Colonic mucosa (tissue), 4 donors: ENCODE measurements around the gene IFI16. TPM values are rescaled to one million over a fixed set of nuclear protein-coding genes. Genes with fewer than 3 reads are reported as not detected.

Experiments used
- DNase-seq: peaks from one replicate; pipeline ENCODE4 v3.0.0-alpha.2; 2020
- H3K27ac ChIP-seq: fragments of 200-600 bp; one replicate; pipeline ENCODE4 v1.8.0; 2021
- H3K27me3 ChIP-seq: fragments of 200-600 bp; one replicate; pipeline ENCODE4 v1.8.0; 2021
- H3K36me3 ChIP-seq: fragments of 200-600 bp; one replicate; pipeline ENCODE4 v1.8.0; 2021
- H3K4me1 ChIP-seq: fragments of 200-600 bp; one replicate; pipeline ENCODE4 v1.8.0; 2021; ENCODE audit warnings: mild to moderate bottlenecking
- H3K4me3 ChIP-seq: fragments of 200-600 bp; one replicate; pipeline ENCODE4 v1.8.0; 2021
- H3K9ac ChIP-seq, 2 donors: one replicate each; pipeline ENCODE4 v1.7.0; 2013; ENCODE audit warnings: control low read depth in 2 of 2, low read depth in 2 of 2, low read length in 2 of 2
- H3K9me3 ChIP-seq: fragments of 200-600 bp; one replicate; pipeline ENCODE4 v1.8.0; 2021
- intact Hi-C: fragments of 100-400 bp; cut with DNase I; formaldehyde crosslinking; loops from one replicate; pipeline ENCODE4 v1.14.1; 2022
- total RNA-seq, 2 donors: library from RNA; stranded (reverse); fragmentation: NEBNext Ultra II Directional in 1 of 2; extraction: Animal tissue kit (Norgen Biotek cat#: 25700) in 1 of 2; gene quantifications; one replicate each; pipeline ENCODE4 v1.2.1, GENCODE V29; 2021
- TF ChIP-seq, protein P1 (sequence below): fragments of 200-600 bp; IDR thresholded peaks from one replicate; pipeline ENCODE4 v1.8.0; 2022; ENCODE audit warnings: antibody characterized with exemption, mild to moderate bottlenecking
- donor health status: healthy.
- donor health status: DM: no; HTN: no; CAD: no.
- donor health status: DM: no; HTN: no; CAD: no.

Gene IFI16
- total RNA-seq, 2 donors from 2014 or later, result 15.1 to 36.0 TPM

DNA sequence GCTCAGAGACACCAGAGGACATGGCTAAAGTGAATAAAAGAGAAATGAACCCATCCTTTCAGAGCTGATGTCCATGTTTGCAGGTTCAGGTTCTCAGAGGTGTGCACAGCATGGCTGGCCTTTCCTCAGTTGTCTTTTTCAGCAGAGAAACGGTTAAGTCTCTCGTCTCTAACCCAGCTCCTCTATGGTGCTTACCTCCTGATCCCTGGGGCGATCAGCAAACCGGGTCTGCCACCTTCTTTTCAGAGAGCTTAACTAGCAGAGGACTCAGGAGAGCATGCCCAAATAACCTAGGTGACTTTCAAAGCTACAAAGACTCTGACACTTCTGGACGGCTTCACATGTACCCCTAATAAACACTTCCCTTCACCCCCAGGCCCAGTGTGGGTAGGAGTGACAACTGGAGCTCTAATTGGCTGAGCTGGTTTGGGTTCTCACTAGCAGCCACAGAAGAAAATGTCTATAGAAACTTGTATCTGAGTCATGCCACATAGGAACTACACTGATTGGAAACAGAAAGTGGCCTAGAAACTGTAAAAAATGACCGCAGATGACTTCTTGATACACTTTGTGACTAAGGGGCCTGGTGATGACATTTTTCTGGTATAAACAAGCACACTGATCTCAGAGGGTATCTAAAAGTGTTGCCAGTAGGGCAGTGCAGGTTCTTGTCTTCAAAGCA is 66.9 kb downstream of the IFI16 start, which contains the start of gene AIM2:
Gene AIM2 (minus strand): TSS at position 329 of the 682 bp plus-strand sequence. CDS start 3,267 bp downstream, outside the sequence.
- TF ChIP-seq, protein P1, sequence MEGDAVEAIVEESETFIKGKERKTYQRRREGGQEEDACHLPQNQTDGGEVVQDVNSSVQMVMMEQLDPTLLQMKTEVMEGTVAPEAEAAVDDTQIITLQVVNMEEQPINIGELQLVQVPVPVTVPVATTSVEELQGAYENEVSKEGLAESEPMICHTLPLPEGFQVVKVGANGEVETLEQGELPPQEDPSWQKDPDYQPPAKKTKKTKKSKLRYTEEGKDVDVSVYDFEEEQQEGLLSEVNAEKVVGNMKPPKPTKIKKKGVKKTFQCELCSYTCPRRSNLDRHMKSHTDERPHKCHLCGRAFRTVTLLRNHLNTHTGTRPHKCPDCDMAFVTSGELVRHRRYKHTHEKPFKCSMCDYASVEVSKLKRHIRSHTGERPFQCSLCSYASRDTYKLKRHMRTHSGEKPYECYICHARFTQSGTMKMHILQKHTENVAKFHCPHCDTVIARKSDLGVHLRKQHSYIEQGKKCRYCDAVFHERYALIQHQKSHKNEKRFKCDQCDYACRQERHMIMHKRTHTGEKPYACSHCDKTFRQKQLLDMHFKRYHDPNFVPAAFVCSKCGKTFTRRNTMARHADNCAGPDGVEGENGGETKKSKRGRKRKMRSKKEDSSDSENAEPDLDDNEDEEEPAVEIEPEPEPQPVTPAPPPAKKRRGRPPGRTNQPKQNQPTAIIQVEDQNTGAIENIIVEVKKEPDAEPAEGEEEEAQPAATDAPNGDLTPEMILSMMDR, result no peak
- Histone ChIP-seq H3K27ac (peak within 1 kb of the TSS; percentile 39), H3K9me3 (no peaks in the 10 kb centered on the region), H3K27me3 (no peaks in the 10 kb centered on the region), H3K36me3 (no peaks in the 10 kb centered on the region), H3K9ac (peak within 1 kb of the TSS in 1 of 2 donors; percentile 29), H3K4me3 (no peak within 1 kb of the TSS), H3K4me1 (no peaks in the 10 kb centered on the region)
- intact Hi-C loops, result no loop called here
- no peak for DNase-seq

DNA sequence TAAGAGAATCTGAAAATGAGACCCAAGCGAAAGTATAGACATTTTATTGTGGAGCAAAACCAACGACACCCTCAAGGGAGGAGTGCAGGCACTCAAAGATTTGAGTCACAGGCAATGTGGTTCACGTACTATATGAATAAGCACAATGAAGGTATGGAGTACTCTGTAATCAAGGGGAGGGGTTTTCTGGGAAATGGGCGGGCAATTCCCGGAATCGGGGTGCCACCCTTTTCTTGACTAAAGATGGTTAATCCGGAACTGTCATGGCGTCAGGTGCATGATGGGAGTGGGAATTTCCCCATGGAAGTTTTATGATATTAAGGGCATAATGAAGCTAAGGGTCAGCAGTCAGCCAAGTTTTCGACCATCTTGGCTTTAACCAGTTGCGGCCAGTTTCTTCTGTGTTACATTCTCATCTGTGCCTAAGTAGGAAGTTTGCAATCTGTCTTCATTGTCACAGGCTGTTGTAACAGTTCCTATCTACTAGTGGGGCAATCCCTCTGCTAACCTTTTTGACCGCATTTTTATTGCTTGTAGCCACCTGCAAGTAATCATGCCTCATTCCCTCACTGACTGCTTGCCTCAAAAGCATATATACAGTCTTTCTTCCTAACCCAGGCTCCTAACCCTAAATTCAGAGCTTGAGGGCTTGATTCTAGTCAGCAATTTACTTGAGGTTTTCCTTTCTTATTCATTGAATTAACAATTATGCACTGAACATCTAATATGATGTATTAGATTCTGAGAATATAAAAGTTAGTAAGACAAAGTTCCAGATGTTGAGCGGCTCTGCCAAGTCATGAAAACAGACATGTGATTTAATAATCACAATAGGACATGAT is 67.6 kb downstream of the IFI16 start:
- no peaks in the 10 kb centered on the region for H3K9me3 ChIP-seq
- H3K4me3 ChIP-seq, result no peak overlapping the region
- no peaks in the 10 kb centered on the region for H3K36me3 ChIP-seq
- intact Hi-C loops, result no loop called here
- TF ChIP-seq, protein P1, result no peak
- peak; percentile 58 for DNase-seq
- peak overlapping the region; percentile 39 for H3K27ac ChIP-seq
- H3K27me3 ChIP-seq, result no peaks in the 10 kb centered on the region
- H3K9ac ChIP-seq, result no peak overlapping the region
- H3K4me1 ChIP-seq, result no peaks in the 10 kb centered on the region

DNA sequence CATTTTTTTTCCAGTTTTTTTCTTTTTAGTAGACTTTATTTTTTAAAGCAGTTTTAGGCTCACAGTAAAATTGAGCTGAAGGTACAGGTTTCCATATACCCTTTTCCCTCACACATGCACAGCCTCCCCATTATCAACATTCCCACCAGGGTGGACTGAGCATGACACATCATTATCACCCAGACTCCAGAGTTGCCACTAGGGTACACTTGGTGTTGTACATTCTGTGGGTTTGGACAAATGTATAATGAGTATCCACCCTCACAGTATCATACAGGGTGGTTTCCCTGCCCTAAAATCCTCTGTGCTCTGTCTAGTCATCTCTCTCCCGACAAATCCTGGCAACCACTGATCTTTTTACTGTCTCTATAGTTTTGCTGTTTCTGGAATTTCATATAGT is 69.8 kb downstream of the IFI16 start:
- intact Hi-C loops, result no loop called here
- Histone ChIP-seq H3K36me3 (no peaks in the 10 kb centered on the region), H3K9me3 (no peaks in the 10 kb centered on the region), H3K27ac (no peak overlapping the region), H3K4me1 (no peaks in the 10 kb centered on the region), H3K9ac (no peak overlapping the region), H3K27me3 (no peaks in the 10 kb centered on the region), H3K4me3 (no peak overlapping the region)
- no peak for DNase-seq
- TF ChIP-seq, protein P1, result no peak

DNA sequence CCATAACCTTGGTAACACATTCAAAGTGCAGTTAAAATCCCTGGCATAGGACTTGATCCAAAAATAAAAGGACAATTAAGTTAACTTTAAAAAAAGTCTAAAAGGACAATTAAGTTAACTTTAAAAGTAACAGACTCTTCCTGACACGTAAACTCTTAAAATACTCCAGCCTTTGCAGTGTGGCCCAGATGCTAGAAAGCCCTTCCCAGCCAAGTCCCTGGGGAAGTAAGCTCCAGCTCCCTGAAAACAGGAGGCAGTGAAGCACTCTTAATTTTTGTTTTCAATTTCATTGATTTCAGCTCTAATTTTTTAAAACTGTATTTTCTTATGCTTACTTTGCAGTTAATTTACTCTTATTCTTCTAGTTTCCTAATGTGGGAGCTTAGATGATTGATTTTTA is 71.9 kb downstream of the IFI16 start:
- no peaks in the 10 kb centered on the region for H3K4me1 ChIP-seq
- TF ChIP-seq, protein P1, result no peak
- intact Hi-C loops, result no loop called here
- no peaks in the 10 kb centered on the region for H3K36me3 ChIP-seq
- no peak overlapping the region for H3K9ac ChIP-seq
- no peak for DNase-seq
- H3K27me3 ChIP-seq, result no peaks in the 10 kb centered on the region
- no peaks in the 10 kb centered on the region for H3K9me3 ChIP-seq
- H3K27ac ChIP-seq, result no peak overlapping the region
- no peak overlapping the region for H3K4me3 ChIP-seq

DNA sequence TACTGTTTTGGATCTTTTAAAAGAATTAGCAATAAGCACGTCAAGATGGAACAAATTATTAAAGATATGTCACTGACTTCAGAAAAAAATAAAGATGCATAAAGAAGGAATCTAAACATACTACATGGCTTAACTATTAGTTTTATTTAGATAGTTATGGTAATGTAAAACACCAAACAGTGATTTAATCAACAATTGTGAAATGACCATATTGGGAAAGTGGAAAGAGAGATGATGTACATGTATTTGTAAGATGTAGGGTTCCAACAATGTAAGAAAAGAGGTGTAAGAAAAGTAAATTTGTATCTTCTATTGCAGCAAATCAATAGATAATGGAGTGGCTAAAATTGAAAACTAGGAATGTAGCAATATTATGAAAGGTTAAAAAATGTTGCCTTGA is 73.3 kb downstream of the IFI16 start:
- Histone ChIP-seq H3K36me3 (no peaks in the 10 kb centered on the region), H3K27me3 (no peaks in the 10 kb centered on the region), H3K9ac (no peak overlapping the region), H3K4me3 (no peak overlapping the region), H3K27ac (no peak overlapping the region), H3K4me1 (no peaks in the 10 kb centered on the region), H3K9me3 (no peaks in the 10 kb centered on the region)
- no peak for DNase-seq
- intact Hi-C loops, result no loop called here
- TF ChIP-seq, protein P1, result no peak
